Activated CD8-positive, alpha-beta T cell treated with anti-CD3 and anti-CD28 coated beads, Interleukin-2, amount 10 ng/mL, durations not matched to agents 7 days and 5 days (primary cell): ENCODE data around the gene CBX5. TPM values are rescaled to one million over a fixed set of nuclear protein-coding genes. Genes with fewer than 3 reads are reported as not detected.
"Not testable (repeated sequence)": the region's sequence is repeated elsewhere in the genome, so short reads cannot be mapped to it uniquely, and the experiment has no call there.

Experiments used
- ATAC-seq: fragments of 150-1000 bp; cut with Tn5 transposase; one replicate; pipeline ENCODE4 v1.10.0; 2021; ENCODE audit warnings: moderate library complexity
- CTCF ChIA-PET: fragments of 350-600 bp; sonication (Branson Sonifier 250); formaldehyde crosslinking; loops from one replicate; lab custom pipeline; 2021; ENCODE audit warnings: antibody characterized with exemption; lab: Charles Lee
- POLR2A ChIA-PET: fragments of 350-600 bp; sonication (Branson Sonifier 250); formaldehyde crosslinking; loops from one replicate; lab custom pipeline; 2021; ENCODE audit warnings: antibody characterized with exemption; lab: Charles Lee
- DNase-seq: peaks from one replicate; pipeline ENCODE4 v3.0.0-alpha.2; 2020
- H3K27ac Mint-ChIP-seq: one replicate; pipeline ENCODE4 v1.8.0; 2021; ENCODE audit warnings: mild to moderate bottlenecking, mixed read lengths
- H3K27me3 Mint-ChIP-seq: one replicate; pipeline ENCODE4 v1.8.0; 2021; ENCODE audit warnings: low read depth, mixed read lengths
- H3K36me3 Mint-ChIP-seq: one replicate; pipeline ENCODE4 v1.8.0; 2021; ENCODE audit warnings: low read depth, mixed read lengths
- H3K4me1 Mint-ChIP-seq: one replicate; pipeline ENCODE4 v1.8.0; 2021; ENCODE audit warnings: low read depth, mixed read lengths
- H3K4me3 Mint-ChIP-seq: one replicate; pipeline ENCODE4 v1.8.0; 2021; ENCODE audit warnings: mild to moderate bottlenecking, mixed read lengths
- H3K9me3 Mint-ChIP-seq: one replicate; pipeline ENCODE4 v1.8.0; 2022; ENCODE audit warnings: mixed read lengths; ENCODE audit not compliant: insufficient read depth
- total RNA-seq, 2 experiments: library from RNA; stranded (reverse); gene quantifications; one replicate each; pipeline ENCODE4 v1.2.3, GENCODE V29; 2021

CBX5 gene
- total RNA-seq, 2 experiments from 2014 or later = 145 to 148 TPM

GRCh38 chr12:54292931-54293241 lies 13.0 kb upstream of the CBX5 start:
- Mint-ChIP-seq H3K36me3 (peaks cover 5% of the 10 kb centered on the region), H3K27me3 (peaks cover 9% of the 10 kb centered on the region), H3K27ac (no peak overlapping the region), H3K9me3 (no peaks in the 10 kb centered on the region), H3K4me3 (no peak overlapping the region), H3K4me1 (peaks cover 3% of the 10 kb centered on the region)
- no peak for DNase-seq
- ATAC-seq = no peak
- ChIA-PET CTCF (interaction anchor here (0.8 to 6.7 kb wide), 17 partner anchors 8 to 146 kb away, joined by 3 to 77 read pairs (median 10); partner anchors contain the start of genes CBX5, COPZ1 and HNRNPA1), POLR2A (interaction anchor here (1.1 to 4.8 kb wide), 2 partner anchors 12 to 67 kb away, joined by 4 to 40 read pairs; partner anchors contain the start of genes CBX5 and HNRNPA1)

- ChIA-PET POLR2A (interaction anchor here (0.5 to 4.8 kb wide), 3 partner anchors 12 to 187 kb away, joined by 3 to 40 read pairs (median 4); partner anchors contain the start of genes CBX5 and HNRNPA1), CTCF (interaction anchor here (0.6 to 6.7 kb wide), 14 partner anchors 8 to 145 kb away, joined by 3 to 77 read pairs (median 28); partner anchors contain the start of genes CBX5, COPZ1 and HNRNPA1)
- Mint-ChIP-seq H3K27ac (no peak overlapping the region), H3K36me3 (peaks cover 5% of the 10 kb centered on the region), H3K27me3 (peaks cover 6% of the 10 kb centered on the region), H3K4me3 (no peak overlapping the region), H3K4me1 (no peaks in the 10 kb centered on the region), H3K9me3 (no peaks in the 10 kb centered on the region)
- DNase-seq = no peak
- ATAC-seq = no peak
These were observed 12.4 kb upstream of the CBX5 start for GRCh38 chr12:54292083-54292930.

GRCh38 chr12:54287261-54288157 lies 7.6 kb upstream of the CBX5 start:
- Mint-ChIP-seq H3K27ac (no peak overlapping the region), H3K27me3 (no peaks in the 10 kb centered on the region)

GRCh38 chr12:54286042-54287030 lies 6.4 kb upstream of the CBX5 start:
- ATAC-seq = no peak
- CTCF ChIA-PET = interaction anchor here (1.2 to 3.8 kb wide), 11 partner anchors 8 to 113 kb away, joined by 3 to 31 read pairs (median 6); partner anchors contain the start of gene COPZ1
- H3K36me3 Mint-ChIP-seq = peaks cover 5% of the 10 kb centered on the region

More at GRCh38 chr12:54287261-54288157, 7.6 kb upstream of the CBX5 start:
- Mint-ChIP-seq H3K9me3 (no peaks in the 10 kb centered on the region), H3K4me3 (no peak overlapping the region), H3K4me1 (peaks cover 43% of the 10 kb centered on the region), H3K36me3 (peaks cover 5% of the 10 kb centered on the region)
- DNase-seq (no peak), ATAC-seq (no peak)
- CTCF ChIA-PET = interaction anchor here (1.2 to 2.3 kb wide), 9 partner anchors 11 to 112 kb away, joined by 3 to 15 read pairs (median 6); partner anchors contain the start of gene COPZ1
- POLR2A ChIA-PET = interaction anchor here (0.6 to 1.9 kb wide), 7 partner anchors 36 to 71 kb away, joined by 3 to 10 read pairs (median 4); no protein-coding TSS in a partner anchor

GRCh38 chr12:54285150-54286041 lies 5.5 kb upstream of the CBX5 start:
- ATAC-seq = no peak
- Mint-ChIP-seq H3K27me3 (no peaks in the 10 kb centered on the region), H3K36me3 (peaks cover 5% of the 10 kb centered on the region), H3K27ac (no peak overlapping the region), H3K4me3 (no peak overlapping the region), H3K4me1 (peaks cover 46% of the 10 kb centered on the region), H3K9me3 (no peaks in the 10 kb centered on the region)
- CTCF ChIA-PET = interaction anchor here (1.3 to 3.8 kb wide), 10 partner anchors 9 to 114 kb away, joined by 3 to 31 read pairs (median 12); partner anchors contain the start of gene COPZ1
- no peak for DNase-seq
- POLR2A ChIA-PET = interaction anchor here (0.7 to 1.9 kb wide), 6 partner anchors 10 to 93 kb away, joined by 3 to 9 read pairs (median 4); no protein-coding TSS in a partner anchor

More at GRCh38 chr12:54286042-54287030, 6.4 kb upstream of the CBX5 start:
- no peak for DNase-seq
- Mint-ChIP-seq H3K27me3 (no peaks in the 10 kb centered on the region), H3K4me1 (peaks cover 46% of the 10 kb centered on the region), H3K4me3 (no peak overlapping the region), H3K9me3 (no peaks in the 10 kb centered on the region), H3K27ac (no peak overlapping the region)
- POLR2A ChIA-PET = interaction anchor here (0.7 to 1.9 kb wide), 11 partner anchors 9 to 92 kb away, joined by 3 to 10 read pairs (median 4); no protein-coding TSS in a partner anchor

- not testable (repeated sequence) for H3K36me3 Mint-ChIP-seq, H3K9me3 Mint-ChIP-seq, H3K27me3 Mint-ChIP-seq, H3K4me3 Mint-ChIP-seq, ATAC-seq, DNase-seq
- POLR2A ChIA-PET = interaction anchor here (0.6 to 1.3 kb wide), 3 partner anchors 15 to 202 kb away, joined by 4 to 7 read pairs (median 5); no protein-coding TSS in a partner anchor
- peaks cover 46% of the 10 kb centered on the region for H3K4me1 Mint-ChIP-seq
- CTCF ChIA-PET = interaction anchor here (0.7 to 3.8 kb wide), 6 partner anchors 10 to 84 kb away, joined by 3 to 31 read pairs (median 6); partner anchors contain the start of gene COPZ1
- peak overlapping the region; percentile 35 for H3K27ac Mint-ChIP-seq
These were observed 4.3 kb upstream of the CBX5 start for GRCh38 chr12:54284070-54284780.

- ChIA-PET POLR2A (interaction anchor here (0.6 to 1.3 kb wide), 3 partner anchors 17 to 291 kb away, joined by 3 to 7 read pairs (median 4); no protein-coding TSS in a partner anchor), CTCF (interaction anchor here (0.6 to 3.8 kb wide), 7 partner anchors 9 to 96 kb away, joined by 3 to 31 read pairs (median 3); partner anchors contain the start of gene COPZ1)
- no peak for ATAC-seq
- H3K27me3 Mint-ChIP-seq = no peaks in the 10 kb centered on the region
- peak; percentile 45 for DNase-seq
- no peaks in the 10 kb centered on the region for H3K9me3 Mint-ChIP-seq
- peaks cover 53% of the 10 kb centered on the region for H3K4me1 Mint-ChIP-seq
- H3K36me3 Mint-ChIP-seq = peaks cover 7% of the 10 kb centered on the region
- no peak overlapping the region for H3K27ac Mint-ChIP-seq
- H3K4me3 Mint-ChIP-seq = no peak overlapping the region
These were observed 3.1 kb upstream of the CBX5 start for GRCh38 chr12:54282949-54283593.

GRCh38 chr12:54281694-54282093 lies 1.8 kb upstream of the CBX5 start:
- not testable (repeated sequence) for H3K27me3 Mint-ChIP-seq, H3K9me3 Mint-ChIP-seq, ATAC-seq, H3K27ac Mint-ChIP-seq, DNase-seq, H3K4me3 Mint-ChIP-seq
- H3K4me1 Mint-ChIP-seq = peaks cover 56% of the 10 kb centered on the region
- CTCF ChIA-PET = interaction anchor here (0.8 to 4.3 kb wide), 7 partner anchors 11 to 158 kb away, joined by 3 to 36 read pairs (median 7); partner anchors contain the start of gene COPZ1
- peaks cover 12% of the 10 kb centered on the region for H3K36me3 Mint-ChIP-seq
- POLR2A ChIA-PET = interaction anchor here (0.8 to 3.1 kb wide), 6 partner anchors 10 to 76 kb away, joined by 3 to 40 read pairs (median 14); partner anchors contain the start of gene COPZ1
